NCI-H510A (cell line): ENCODE measurements around the gene POGLUT3.

Experiments used
- DNase-seq: peaks from one replicate; lab custom pipeline; 2025; lab: John Stamatoyannopoulos, UW

Gene POGLUT3, protein sequence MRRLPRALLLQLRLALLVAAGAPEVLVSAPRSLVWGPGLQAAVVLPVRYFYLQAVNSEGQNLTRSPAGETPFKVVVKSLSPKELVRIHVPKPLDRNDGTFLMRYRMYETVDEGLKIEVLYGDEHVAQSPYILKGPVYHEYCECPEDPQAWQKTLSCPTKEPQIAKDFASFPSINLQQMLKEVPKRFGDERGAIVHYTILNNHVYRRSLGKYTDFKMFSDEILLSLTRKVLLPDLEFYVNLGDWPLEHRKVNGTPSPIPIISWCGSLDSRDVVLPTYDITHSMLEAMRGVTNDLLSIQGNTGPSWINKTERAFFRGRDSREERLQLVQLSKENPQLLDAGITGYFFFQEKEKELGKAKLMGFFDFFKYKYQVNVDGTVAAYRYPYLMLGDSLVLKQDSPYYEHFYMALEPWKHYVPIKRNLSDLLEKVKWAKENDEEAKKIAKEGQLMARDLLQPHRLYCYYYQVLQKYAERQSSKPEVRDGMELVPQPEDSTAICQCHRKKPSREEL

DNA sequence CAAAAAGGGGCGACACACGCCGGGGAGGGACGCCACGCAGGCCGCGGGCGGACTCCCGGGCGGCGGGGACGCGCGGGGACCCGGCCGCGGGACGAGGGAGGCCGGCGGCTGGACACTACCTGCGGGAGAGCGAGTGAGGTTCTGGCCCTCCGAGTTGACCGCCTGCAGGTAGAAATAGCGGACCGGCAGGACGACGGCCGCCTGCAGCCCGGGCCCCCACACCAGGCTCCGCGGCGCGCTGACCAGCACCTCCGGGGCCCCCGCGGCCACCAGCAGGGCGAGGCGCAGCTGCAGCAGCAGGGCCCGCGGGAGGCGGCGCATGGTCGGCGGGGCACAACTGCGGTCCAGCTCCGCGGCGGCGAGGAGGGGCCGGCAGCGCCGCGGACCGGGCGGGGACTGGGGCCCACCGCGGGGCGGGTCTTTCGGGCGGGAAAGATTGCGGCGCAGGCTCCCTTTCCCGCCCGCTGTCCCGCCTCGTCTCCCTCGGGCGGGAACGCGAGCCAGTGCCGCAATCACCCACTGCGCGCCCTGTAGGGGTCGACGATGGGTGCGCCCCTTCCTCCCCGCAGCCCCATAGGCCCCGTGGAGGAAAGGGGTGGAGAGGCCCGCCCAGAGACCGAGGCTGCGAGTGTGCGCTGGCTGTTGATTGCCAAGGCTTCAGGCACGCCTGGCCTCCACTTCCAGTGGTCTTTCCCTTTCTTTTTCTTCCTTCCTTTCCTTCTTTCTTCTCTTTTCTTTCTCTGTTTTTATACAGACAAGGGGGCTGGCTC, at the start of gene POGLUT3:
Gene POGLUT3, minus strand, starts transcription at position 339 of the 770 bp plus-strand sequence. Its CDS starts 18 bp downstream, at position 321.
- DNase-seq = peak; percentile 54

DNA sequence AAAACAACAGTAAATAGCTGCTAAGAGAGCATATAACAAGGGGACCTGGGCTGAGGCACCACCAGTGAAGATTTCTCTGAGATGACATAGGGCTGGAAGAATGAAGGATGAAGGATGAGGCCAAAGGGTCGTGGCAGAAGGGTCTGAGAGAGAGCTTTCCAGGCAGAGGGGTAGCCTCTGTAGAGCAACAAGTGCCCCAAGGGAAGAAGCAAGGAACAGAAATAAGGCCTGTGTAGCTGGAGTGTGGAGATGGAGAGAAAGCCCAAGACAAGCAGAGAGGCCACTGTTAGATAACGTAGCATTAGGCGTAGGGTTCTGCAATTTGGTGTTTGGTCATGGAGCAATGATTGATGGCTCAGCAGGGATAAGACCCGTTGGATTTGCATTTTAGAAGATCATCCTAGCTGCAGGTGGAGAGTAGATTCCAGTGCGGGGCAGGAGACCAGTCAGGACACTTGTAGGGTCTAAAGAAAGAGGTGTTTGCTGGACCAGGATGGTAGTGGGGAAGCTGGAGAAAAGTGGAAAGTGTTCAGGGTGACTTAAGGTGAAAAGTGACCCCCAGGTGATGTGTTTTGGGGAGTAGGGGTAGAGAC, 47.8 kb upstream of the POGLUT3 start:
- DNase-seq = no peak

DNA sequence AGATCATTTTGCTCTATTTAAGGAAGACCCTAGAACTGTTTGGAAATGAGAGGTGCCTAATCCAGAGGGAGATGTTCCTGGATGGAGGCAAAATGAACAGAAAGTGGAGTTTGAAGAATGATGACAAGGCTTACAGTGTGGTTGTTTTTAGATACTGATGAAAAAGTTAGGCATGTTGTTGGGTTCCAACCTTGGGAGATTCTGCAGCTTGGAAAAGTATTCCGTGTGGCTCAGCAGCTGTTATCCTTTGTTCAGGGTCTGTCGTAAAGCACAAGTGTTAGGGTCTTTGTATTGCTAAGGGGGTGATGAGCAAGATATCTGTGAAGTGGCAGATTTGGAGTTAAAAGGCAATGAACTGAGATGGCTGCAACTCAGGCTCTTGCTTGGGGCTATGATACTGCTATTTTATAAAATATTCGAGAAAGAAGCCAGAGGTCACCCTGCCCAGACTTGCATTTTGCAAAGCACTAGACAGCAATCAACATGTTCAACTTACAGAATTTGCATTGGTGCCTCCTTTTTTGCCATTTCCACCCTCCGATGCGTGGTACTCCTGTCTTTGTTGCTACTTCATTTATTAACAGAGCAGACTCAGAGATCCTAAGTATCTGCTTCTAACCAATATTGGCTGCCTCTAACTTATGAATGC, 45.3 kb upstream of the POGLUT3 start:
- no peak for DNase-seq

DNA sequence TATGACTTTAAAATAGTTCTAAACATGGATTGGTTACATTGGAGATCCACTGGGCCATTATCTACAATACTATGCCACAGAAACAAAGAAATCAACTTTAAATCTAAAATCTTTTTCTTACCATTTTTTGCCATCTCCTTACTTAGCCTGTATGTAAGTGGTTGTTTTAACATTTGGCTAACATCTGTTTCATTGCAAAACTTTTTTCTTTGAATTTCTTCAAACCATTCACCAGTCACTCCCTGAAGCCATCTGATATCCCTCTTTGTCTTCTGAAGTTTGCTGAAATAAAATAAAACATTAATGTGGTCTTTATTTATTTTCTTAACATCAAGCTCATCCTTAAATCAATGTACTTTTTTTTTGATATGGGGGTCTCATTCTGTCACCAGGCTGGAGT, 43.3 kb upstream of the POGLUT3 start:
- DNase-seq = no peak

DNA sequence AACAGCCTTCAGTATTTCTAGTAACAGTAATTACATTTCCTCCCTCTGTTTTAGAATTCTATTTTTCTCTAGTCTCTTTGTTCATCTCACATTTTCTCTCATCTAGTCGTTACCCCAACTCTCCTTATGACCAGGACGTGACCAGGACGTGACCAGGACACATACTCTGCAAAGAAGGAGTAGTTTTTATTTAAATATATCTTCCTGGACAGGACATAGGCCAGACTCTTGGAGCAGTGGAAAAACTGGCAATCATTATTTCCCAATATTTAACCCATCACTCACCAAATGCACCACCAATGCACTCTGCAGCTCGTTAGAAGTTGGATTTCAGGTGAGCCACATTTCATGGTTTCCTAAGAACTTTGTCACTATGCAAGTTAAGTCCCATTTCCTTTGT, 40.3 kb upstream of the POGLUT3 start:
- no peak for DNase-seq

DNA sequence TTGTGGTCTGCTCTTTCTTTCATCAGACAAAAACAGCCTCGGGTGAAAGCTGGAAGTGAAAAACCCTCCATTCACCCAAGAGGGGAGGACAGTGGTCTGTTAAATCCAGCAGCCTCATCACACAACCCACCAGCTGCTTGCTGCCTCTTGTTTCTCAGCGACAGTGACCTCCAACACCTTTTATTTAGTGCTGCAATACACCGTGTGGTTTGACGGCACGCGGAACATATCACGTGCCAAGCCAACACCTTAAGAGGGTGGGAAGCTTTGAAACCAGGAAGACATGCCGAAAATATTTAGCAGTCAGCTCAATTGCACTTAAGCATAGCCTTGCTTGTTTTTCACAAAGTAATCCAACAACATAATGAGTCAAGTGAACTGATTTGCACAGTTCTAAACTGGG, 39.8 kb upstream of the POGLUT3 start:
- DNase-seq = no peak

DNA sequence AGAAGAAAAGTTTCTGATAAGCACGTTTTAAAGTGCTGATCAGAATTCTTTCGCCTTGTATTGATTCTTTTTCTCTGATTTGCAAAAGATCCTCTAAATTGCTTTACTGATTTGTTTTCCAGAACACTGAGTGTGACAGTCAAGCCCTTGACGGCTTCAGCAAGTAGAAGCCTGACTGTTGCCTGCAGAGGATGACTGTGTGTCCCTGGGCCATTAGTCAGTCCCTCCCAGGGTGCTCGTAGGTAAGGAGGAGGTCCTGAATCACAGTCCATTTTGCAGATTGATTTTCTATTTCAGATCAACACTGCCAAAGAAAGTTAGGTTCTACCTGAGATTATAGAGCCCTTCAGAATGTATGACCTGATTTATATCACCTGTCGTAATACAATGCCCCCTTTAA, 38.6 kb upstream of the POGLUT3 start:
- DNase-seq = no peak

DNA sequence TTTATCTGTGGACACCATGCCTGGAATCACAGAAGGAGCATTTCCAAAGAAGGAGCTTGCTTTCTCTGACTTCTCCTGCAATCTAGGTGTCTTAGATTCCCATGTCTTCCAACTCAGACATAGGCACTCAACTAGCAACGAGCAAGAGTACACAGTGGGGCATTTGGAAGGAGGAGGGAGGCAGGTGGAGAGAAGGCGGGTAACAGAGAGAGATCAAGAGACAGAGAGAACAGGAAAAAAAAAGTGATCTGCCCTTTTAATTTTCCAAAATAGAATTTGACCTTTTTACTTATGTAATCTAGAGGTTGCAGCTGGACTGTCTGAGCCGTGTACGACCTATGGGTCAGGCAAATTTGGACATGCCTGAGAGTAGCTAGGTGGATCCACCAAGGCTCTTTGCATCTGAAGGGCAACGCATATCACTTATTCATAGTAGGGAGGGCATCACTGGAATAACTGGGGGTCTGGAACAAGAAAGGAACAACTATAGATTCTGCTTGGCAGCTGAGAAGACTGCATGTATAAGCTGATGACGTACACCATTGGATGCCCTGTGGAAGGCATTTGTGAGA, 37.3 kb upstream of the POGLUT3 start:
- no peak for DNase-seq

DNA sequence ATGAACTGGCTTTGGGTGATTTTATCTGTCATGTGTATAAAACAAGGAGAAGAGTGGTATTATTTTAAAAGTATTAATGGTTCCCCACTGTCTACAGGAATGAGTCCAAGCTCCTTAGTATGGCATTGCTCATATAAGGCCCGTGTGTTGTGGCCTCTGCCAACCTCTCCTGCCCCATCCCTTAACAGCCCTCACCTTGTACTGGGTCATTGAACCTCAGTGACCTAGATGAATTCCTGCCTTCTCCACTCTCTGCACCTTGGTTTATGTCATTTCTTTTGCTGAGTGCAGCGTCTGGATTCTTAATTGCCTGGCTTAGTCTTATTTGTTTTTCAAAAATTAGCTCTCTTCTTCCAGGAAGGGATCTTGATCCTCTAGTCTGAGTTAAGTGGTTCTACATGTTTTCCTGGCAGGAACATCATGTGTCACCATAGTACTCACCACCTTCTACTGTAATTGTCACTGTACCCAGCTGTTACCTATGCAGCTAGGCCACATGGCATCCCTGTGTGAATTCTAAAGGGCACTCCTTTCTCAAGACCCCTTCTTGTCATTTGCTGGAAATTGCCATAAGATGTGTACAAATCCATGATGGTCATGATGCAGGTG, 36.2 kb upstream of the POGLUT3 start:
- no peak for DNase-seq

DNA sequence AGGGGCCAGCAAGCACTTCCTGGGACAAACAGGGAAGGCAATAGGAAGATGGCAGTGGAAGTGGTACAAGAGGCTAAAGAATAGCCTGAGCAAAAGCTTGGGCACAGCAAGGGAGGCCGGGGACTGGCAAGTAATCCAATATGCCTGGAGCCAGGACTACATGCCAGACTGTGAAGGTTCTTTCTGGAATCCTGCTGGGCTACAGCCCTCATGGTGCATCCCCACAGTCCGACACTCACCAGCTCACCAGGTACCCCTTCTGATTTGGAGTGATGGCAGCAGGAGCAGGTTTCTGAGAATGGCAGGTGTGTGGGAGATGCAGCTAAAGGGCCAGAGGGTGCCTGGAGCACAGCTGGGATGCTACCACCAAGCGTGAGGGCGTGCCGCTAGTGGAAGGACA, 32.2 kb upstream of the POGLUT3 start:
- DNase-seq = no peak

DNA sequence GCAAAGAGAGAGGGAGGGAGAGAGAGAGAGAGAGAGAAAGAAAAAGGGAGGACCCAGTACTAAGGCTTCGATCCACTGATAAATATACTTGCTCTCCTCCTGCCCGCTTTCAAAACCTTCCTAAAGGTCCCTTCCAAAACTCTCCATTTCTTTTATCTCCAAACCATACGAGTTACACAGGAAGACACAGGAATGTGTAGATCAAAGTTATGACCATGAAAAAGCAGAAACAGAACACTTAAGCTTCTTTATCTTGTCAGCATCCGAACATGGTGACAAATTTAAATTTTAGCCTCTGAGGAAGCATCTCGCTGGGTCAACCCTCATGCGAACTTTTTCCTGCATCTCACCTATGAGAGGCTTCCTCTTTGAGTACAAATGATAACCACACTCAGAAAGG, 29.2 kb upstream of the POGLUT3 start:
- DNase-seq = no peak

DNA sequence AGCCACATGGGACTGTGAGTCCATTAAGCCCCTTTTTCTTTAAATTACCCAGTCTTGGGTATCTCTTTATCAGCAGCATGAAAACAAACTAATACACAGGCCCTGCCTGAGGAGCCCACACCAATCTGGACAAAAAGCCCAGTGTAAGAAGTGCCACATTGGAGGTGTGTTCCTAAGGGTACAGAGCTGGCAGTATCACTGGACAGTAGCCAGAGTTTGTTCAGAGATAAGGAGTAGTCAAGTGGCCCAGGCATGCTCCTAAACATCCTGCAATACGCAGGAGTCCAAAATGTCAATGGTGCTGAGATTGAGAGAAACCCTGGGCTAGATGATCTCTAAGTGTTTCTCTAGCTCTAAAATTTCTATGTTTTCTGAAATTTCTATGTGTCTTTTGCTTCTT, 27.0 kb upstream of the POGLUT3 start:
- no peak for DNase-seq

DNA sequence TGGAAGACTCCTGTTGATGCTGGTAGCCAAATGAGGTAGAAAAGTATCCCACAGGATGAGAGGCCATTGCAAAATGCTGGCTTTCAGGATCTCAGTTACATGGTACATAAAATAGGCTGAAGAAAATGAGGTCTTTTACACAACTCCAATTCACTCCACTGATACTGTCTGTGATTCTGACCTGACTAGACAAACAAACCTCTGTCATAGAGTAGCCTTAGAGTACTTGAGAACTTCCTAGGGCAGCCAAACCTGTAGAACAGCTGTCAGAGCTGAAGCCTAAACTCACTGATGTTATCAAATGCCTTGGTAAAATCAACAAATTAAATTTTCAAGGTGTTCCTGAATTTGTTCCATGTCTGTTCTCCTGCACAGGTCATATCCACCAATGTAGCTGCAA, 26.2 kb upstream of the POGLUT3 start:
- DNase-seq = peak; percentile 43

DNA sequence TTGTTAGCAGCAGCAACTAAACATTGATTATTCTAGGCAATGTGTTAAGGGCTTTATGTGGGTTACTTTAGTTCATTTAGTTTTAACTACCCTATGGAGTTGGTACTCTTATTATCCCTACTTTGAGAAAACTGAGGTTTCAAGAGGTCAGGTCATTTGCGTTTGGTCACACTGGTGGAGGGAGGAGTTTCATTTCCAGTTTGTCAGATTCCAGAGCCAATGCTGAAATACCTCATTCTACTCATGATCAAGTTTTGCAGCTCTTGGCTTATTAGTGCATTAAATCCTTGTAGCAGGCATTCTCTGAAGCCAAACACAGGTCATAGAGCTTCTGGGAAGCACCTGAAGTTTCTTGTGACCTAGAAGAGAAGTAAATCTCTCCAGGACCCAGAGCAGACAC, 24.1 kb upstream of the POGLUT3 start:
- DNase-seq = no peak

DNA sequence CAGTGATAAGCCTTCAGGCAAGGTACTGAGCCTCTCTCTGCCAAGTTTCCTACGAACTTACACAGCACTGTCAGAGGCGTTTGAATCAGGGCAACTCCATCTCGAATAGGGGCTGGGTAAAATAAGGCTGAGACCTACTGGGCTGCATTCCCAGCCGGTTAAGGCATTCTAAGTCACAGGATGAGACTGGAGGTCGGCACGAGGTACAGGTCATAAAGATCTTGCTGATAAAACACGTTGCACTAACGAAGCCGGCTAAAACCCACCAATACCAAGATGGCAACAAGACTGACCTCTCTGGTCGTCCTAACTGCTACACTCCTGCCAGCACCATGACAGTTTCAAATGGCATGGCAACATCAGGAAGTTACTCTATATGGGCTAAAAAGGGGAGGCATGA, 20.4 kb upstream of the POGLUT3 start:
- no peak for DNase-seq

DNA sequence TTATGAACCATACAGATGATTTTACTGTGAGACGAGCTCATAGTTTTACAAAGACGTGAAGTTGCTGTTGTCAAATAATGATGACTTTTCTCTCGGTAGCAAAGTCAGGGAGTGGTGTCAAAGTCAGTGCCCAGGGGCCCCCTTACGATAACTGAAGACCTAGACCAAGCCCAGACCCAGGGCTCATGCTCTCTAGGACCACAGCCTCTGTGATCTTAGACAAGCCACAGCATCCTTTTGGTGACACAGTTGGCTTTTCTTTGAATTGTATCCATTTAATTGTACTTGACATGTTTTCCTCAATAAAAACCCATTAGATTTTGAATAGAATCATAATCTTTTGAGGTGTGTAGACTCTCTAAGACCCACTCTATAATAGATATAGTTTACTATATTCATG, 17.9 kb upstream of the POGLUT3 start:
- no peak for DNase-seq

DNA sequence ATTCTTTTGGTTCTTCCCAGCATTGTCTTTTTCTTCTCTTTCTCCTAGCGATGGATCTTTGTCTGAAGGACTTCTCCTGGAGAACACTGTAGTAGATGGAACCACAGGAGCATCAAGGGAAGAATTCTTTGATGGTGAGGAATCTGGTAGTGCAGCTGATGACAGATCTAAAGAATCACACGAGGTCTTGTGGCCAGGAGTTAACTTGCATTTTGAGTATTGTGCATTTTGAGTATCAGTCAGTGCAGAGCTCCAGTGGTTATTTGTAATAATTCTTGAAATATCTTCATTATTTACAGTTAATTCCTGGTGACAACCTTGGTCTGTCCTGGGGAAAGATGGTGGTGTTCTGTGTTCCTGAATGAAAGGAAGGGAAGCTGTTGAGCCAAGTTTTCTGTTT, 14.5 kb upstream of the POGLUT3 start:
- no peak for DNase-seq

DNA sequence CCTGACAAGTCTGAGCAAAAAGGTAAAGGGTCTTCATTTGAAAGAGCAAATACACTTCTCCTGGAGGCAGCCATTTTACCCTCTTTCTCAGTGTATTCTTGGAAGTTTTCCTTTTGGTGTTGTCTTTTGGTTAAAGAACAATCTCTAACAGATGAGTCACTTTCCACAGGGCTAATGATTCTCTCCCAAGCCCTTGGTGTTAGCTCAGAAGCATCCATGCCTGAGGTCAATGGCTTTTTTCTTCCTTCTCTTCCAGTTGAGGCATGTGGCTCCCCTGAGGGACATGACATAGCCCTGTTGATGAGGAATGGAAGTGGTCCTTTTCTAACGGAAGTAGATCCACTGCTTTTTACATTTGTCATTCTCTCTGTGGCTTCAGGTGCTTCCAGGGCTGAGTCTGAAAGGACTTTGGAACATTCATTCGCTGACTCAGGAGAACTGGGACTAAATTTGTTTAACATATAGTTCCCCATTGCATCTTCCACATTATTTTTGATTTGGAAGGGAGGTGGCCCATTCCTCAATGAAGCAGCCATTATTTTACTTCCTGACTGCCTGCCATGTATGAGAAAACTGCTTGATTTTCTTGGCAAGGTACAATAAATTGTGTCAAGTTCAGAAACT, 13.8 kb upstream of the POGLUT3 start:
- DNase-seq = no peak

DNA sequence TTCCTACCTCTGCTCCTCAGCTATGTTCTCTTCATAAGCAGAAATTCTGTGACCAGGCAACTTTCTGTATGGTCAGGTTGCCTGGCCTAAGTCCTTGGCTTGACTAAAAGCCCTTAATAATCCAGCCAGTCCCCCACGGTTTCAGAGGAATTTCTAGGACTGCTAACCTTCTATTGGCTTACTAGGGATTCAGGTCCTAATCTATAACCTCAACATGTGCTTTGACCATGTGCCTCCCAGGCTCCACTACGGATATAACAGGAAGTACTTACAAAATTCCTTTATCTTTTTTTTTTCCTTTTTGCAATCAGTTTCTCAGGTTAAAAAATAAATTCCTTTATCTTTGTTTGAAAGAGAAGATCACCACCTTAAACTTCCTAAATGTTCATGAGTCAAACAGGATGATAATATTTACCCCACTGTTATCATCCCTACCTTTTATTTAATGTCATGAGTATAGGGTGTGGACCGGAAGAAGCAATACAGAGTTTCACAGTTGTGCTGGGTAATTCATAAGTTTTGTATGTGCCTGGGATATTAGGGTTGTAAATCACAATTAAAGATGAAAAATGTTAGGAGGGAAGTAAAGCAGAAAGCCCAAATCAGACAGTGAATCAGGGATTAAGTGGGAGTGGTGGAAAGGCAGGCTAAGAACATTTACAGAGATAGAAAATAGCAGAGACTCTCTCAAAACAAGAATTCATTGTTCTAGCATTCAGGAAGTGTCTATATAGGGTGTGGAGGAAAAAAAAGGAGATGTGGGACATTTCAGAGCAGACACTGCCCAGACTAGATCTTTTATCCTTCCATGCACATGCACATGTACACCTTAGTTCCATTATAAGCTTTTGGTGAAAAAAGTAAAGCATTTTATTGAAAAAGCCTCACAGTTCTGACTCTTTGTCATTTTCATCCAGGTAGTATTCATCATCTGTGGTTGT, 10.7 kb upstream of the POGLUT3 start:
- no peak for DNase-seq

DNA sequence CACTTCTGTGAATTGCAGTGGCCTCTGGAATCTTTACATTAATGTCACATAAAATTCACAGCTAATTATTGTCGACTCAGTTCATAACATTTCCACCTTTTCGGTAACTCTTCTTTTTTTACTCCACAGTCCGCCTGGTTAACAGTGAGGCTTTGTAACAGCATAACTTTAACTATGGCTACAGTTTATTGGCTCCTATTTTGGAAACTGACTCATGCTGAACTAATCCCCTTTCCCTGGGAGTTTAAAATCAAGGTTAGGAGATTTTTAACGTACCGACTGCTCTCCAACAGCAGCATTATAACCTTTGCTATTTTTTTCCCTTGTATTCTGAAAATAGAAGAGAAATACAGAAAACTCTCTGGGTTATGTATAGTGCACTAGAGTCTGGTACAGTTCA, 3.2 kb upstream of the POGLUT3 start:
- no peak for DNase-seq
